Adrenal gland (tissue), 12 donors: ENCODE data around the gene FAM20C. TPM values are rescaled to one million over a fixed set of nuclear protein-coding genes. Genes with fewer than 3 reads are reported as not detected.

Experiments
- DNase-seq, 7 donors: peaks; one replicate each; pipeline ENCODE4 v3.0.0-alpha.2; 2019 to 2020
- H3K27ac ChIP-seq, 5 donors: fragments of 200-600 bp; sonication (generic) in 4 of 5; 1 replicate in 3 of 5; 2 replicates in 2 of 5; pipeline versions ENCODE4 v1.5.1 to v1.8.0; 2016 to 2020; ENCODE audit warnings: mild to moderate bottlenecking in 1 of 5
- H3K27me3 ChIP-seq: fragments of 200-600 bp; 2 replicates; pipeline ENCODE4 v1.8.0; 2021
- H3K36me3 ChIP-seq, 2 donors: fragments of 200-600 bp; replicated peaks in 1 of 2; 1 replicate in 1 of 2; 2 replicates in 1 of 2; pipeline versions ENCODE4 v1.5.1 to v1.8.0; 2018 to 2022
- H3K4me1 ChIP-seq, 2 donors: fragments of 200-600 bp; replicated peaks in 1 of 2; 1 replicate in 1 of 2; 2 replicates in 1 of 2; pipeline versions ENCODE4 v1.5.1 to v1.8.0; 2018 to 2021
- H3K4me3 ChIP-seq, 4 donors: fragments of 200-600 bp; sonication (generic) in 3 of 4; one replicate each; pipeline ENCODE4 v1.5.1; 2016 to 2018
- H3K9me3 ChIP-seq, 3 donors: fragments of 200-600 bp; sonication (generic) in 1 of 3; replicated peaks in 1 of 3; 1 replicate in 2 of 3; 2 replicates in 1 of 3; pipeline versions ENCODE4 v1.5.1 to v1.8.0; 2016 to 2021
- POLR2A ChIP-seq, 2 donors: fragments of 450-650 bp; IDR thresholded peaks; one replicate each; pipeline ENCODE4 v1.6.1; 2017; ENCODE audit warnings: antibody characterized with exemption in 2 of 2, mild to moderate bottlenecking in 2 of 2, moderate library complexity in 1 of 2
- WGBS, 4 donors: extraction: QIAGEN DNeasy Blood & Tissue Kit in 2 of 4; methylation state at CpG; one replicate each; pipeline versions ENCODE4 v1.1.5 to v1.1.7; 2013 to 2017; 5-methylcytosine and 5-hydroxymethylcytosine counted together
- intact Hi-C, 2 donors: fragments of 100-400 bp; cut with DNase I; formaldehyde crosslinking; loops; one replicate each; pipeline versions ENCODE4 v1.14.1 to v1.15.0; 2022 to 2023
- polyA plus RNA-seq, 3 donors: library from polyadenylated mRNA; stranded (reverse); fragments of 200-250 nt in 2 of 3; fragments of 350-450 nt in 1 of 3; fragmentation: Illumina TruSeq in 1 of 3; extraction: RNeasy Lipid Tissue Mini Kit (QIAGEN cat#74804) in 1 of 3; gene quantifications; one replicate each; pipeline ENCODE4 v1.2.3, GENCODE V29; 2013 to 2014
- total RNA-seq, 9 donors: library from RNA; depleted of rRNA in 4 of 9; stranded (reverse); fragments of >200 nt in 4 of 9; fragments of 120-200 nt in 1 of 9; fragmentation: NEBNext Ultra II Directional in 1 of 9; extraction: Animal tissue kit (Norgen Biotek cat#: 25700) in 1 of 9; gene quantifications; one replicate each; pipeline versions ENCODE4 v1.1.0 to v1.2.4, GENCODE V29; 2013 to 2023
- TF ChIP-seq, protein P1 (sequence below), 6 experiments: fragments of 450-650 bp in 4 of 6; fragments of 200-600 bp in 2 of 6; sonication (generic) in 1 of 6; IDR thresholded peaks; 1 replicate in 5 of 6; 2 replicates in 1 of 6; pipeline versions ENCODE4 v1.5.1 to v1.8.0; 2016 to 2021; ENCODE audit warnings: antibody characterized with exemption in 6 of 6, mild to moderate bottlenecking in 2 of 6, moderate library complexity in 1 of 6
- donor health status: healthy with polysubstance abuse.
- donor health status: Bipolar disorder and iron deficiency.
- donor health status: DM: yes; HTN: yes; CAD: no.
- donor health status: DM: no; HTN: no; CAD: no.
- donor health status: DM: no; HTN: no; CAD: no.
- donor health status: DM: yes; HTN: yes; CAD: no.

Gene FAM20C
- total and polyA plus RNA-seq, 12 donors: 2.8 to 57.9 (median 36.0) TPM

DNA sequence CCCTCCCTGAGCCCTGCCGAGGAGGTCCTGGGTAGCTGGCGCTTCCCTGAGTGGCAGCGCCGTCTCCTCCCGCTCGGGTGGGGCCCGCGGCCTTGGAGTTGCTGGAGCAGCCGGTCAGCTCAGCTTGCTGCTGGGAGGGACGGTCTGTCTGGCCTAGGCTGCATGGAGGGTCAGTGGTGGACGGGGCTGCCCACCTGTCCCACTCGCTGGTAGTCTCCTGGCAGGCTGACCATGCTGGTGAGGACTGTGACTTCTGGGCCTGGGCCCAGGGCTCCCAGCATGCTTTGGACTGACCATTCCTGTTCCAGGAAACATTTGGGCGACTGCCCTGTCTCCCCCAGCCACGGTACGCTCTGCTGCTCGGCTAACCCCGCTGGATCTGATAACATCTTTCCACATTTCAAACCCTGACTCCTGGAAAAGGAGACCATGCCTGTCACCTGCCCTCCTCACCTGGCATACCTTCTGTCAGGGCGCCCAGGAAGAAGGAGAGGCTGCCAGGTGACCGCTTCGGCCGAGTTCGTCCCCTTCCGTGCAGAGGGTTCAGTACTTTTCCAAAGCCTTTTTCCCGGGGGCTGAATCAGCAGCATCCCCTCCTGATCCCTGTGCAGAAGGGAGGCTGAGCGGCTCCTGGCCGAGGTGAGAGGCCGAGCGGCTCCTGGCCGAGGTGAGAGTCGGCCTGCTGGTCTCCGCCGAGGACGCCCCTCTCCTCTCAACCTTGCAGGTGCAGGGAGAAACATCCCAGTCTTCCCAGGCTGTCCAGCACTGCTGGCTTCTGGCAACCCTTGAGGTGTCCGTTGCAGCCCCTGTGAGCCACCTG lies 43.4 kb downstream of the FAM20C start:
- Histone ChIP-seq H3K4me1 (peaks cover 3 to 23% of the 10 kb centered on the region in 2 donors), H3K9me3 (no peaks in the 10 kb centered on the region), H3K4me3 (no peak overlapping the region), H3K27ac (peak overlapping the region in 3 of 5 donors; percentile 11 to 78 (median 52)), H3K36me3 (no peaks in the 10 kb centered on the region), H3K27me3 (no peaks in the 10 kb centered on the region)
- TF ChIP-seq, protein P1, sequence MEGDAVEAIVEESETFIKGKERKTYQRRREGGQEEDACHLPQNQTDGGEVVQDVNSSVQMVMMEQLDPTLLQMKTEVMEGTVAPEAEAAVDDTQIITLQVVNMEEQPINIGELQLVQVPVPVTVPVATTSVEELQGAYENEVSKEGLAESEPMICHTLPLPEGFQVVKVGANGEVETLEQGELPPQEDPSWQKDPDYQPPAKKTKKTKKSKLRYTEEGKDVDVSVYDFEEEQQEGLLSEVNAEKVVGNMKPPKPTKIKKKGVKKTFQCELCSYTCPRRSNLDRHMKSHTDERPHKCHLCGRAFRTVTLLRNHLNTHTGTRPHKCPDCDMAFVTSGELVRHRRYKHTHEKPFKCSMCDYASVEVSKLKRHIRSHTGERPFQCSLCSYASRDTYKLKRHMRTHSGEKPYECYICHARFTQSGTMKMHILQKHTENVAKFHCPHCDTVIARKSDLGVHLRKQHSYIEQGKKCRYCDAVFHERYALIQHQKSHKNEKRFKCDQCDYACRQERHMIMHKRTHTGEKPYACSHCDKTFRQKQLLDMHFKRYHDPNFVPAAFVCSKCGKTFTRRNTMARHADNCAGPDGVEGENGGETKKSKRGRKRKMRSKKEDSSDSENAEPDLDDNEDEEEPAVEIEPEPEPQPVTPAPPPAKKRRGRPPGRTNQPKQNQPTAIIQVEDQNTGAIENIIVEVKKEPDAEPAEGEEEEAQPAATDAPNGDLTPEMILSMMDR (IDR thresholded peaks at IDR 0.05): no peak
- TF ChIP-seq POLR2A (IDR thresholded peaks at IDR 0.05): no peak
- intact Hi-C loops: no loop called here
- peak in 3 of 7 donors; percentile 57 to 60 (median 60) for DNase-seq
- WGBS, 4 donors: 76 to 84% (median 81%) methylated on average over 9 to 34 of the region's 34 CpGs

DNA sequence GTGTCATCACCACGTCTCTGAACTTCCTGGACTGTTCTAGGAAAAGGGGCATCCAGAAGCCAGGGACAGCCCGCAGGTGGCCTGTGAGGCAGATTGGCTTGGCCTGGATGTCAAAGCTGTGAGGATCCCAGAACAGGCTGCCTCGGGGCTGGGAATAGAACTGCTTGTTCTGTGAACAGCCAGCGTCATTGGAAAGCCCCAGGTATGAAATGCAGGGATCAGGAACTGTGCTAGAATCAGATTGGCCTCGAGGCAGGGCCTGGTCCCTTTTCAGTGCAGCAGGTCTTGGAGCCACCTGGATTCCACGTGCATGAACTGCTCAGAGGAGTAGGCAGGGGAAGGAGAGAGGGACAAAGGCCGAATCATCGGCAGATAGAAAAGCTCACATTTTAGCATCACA lies 44.6 kb downstream of the FAM20C start:
- TF ChIP-seq, protein P1 (IDR thresholded peaks at IDR 0.05): no peak
- TF ChIP-seq POLR2A (IDR thresholded peaks at IDR 0.05): no peak
- peak in 1 of 7 donors; percentile 71 for DNase-seq
- Histone ChIP-seq H3K27me3 (no peaks in the 10 kb centered on the region), H3K27ac (no peak overlapping the region), H3K9me3 (no peaks in the 10 kb centered on the region), H3K4me1 (peaks cover 3 to 23% of the 10 kb centered on the region in 2 donors), H3K4me3 (no peak overlapping the region), H3K36me3 (no peaks in the 10 kb centered on the region)
- 81 to 95% (median 92%) methylated on average over 4 to 8 of the region's 8 CpGs for WGBS, 4 donors
- intact Hi-C loops: no loop called here

DNA sequence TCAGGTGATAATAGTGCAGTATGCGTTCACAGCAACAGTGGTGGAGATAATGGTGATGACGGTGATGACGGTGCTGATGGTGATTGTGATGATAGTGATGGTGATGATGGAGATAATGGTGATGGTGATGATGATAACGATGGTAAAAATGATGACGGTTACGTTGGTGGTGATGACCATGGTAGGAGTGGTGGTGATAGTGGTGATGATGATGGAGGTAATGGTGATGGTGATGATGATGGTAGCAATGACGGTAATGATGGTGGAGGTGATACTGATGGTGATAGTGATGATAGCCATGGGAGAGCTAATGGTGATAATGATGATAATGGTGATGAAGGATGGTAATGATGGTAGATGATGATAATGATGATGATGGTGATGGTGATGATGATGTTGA lies 45.0 kb downstream of the FAM20C start:
- TF ChIP-seq, protein P1 (IDR thresholded peaks at IDR 0.05): no peak
- no peak for TF ChIP-seq POLR2A (IDR thresholded peaks at IDR 0.05)
- 85 to 92% (median 90%) methylated on average over 7 of the region's 7 CpGs for WGBS, 4 donors
- H3K4me1 ChIP-seq: peaks cover 3 to 22% of the 10 kb centered on the region in 2 donors

DNA sequence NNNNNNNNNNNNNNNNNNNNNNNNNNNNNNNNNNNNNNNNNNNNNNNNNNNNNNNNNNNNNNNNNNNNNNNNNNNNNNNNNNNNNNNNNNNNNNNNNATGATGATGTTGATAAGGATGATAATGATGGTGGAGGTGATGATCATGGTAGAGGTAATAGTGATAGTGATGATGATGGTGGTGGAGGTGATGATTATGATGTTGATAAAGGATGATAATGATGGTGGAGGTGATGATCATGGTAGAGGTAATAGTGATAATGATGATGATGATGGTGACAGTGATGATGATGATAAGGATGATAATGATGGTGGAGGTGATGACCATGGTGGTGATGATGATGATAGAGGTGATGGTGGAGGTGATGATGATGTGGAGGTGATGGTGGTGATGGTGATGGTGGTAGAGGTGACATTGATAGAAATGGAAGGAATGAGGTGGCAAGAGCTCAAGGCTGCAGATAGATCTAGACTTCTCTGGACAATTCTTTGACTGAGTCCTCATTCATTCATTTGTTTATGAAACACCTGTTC lies 47.8 kb downstream of the FAM20C start:
- no peak for DNase-seq
- TF ChIP-seq, protein P1 (IDR thresholded peaks at IDR 0.05): no peak
- no peak for TF ChIP-seq POLR2A (IDR thresholded peaks at IDR 0.05)
- Histone ChIP-seq H3K4me1 (peaks cover 0 to 3% of the 10 kb centered on the region in 2 donors), H3K9me3 (no peaks in the 10 kb centered on the region), H3K27ac (peak overlapping the region in 1 of 5 donors; percentile 7), H3K27me3 (no peaks in the 10 kb centered on the region), H3K36me3 (no peaks in the 10 kb centered on the region), H3K4me3 (no peak overlapping the region)
- intact Hi-C loops: no loop called here

More for the DNA sequence above, 45.0 kb downstream of the FAM20C start:
- Histone ChIP-seq H3K27ac (no peak overlapping the region), H3K27me3 (no peaks in the 10 kb centered on the region), H3K36me3 (no peaks in the 10 kb centered on the region), H3K4me3 (no peak overlapping the region), H3K9me3 (no peaks in the 10 kb centered on the region)
- intact Hi-C loops: no loop called here
- DNase-seq: no peak
